Trophoblast cell (in vitro differentiated cells and primary cell): Measurements from ENCODE around the gene CLDN9.
"Not testable (repeated sequence)": the region's sequence is repeated elsewhere in the genome, so short reads cannot be mapped to it uniquely, and the experiment has no call there.

ENCODE experiments used
- DNase-seq, 2 donors: peaks; one replicate each; pipeline ENCODE4 v3.0.0-alpha.2; 2016
- H2AFZ ChIP-seq: 2 replicates; pipeline ENCODE4 v1.6.1; 2013; ENCODE audit warnings: low read length, moderate library complexity, mild to moderate bottlenecking; ENCODE audit not compliant: insufficient read depth, poor library complexity
- H2AK5ac ChIP-seq: 2 replicates; pipeline ENCODE4 v1.6.1; 2013; ENCODE audit warnings: mild to moderate bottlenecking, low read length
- H2BK120ac ChIP-seq: 2 replicates; pipeline ENCODE4 v1.6.1; 2013; ENCODE audit warnings: low read length, mild to moderate bottlenecking, moderate library complexity; ENCODE audit not compliant: insufficient read depth, poor library complexity
- H2BK12ac ChIP-seq: 2 replicates; pipeline ENCODE4 v1.6.1; 2013; ENCODE audit warnings: mild to moderate bottlenecking, low read length, moderate library complexity
- H2BK5ac ChIP-seq: 2 replicates; pipeline ENCODE4 v1.6.1; 2013; ENCODE audit warnings: low read length, low read depth, moderate library complexity, mild to moderate bottlenecking; ENCODE audit not compliant: poor library complexity
- H3K14ac ChIP-seq: 2 replicates; pipeline ENCODE4 v1.6.1; 2013; ENCODE audit warnings: mild to moderate bottlenecking, low read length
- H3K18ac ChIP-seq: 2 replicates; pipeline ENCODE4 v1.6.1; 2013; ENCODE audit warnings: mild to moderate bottlenecking, low read length
- H3K23ac ChIP-seq: 2 replicates; pipeline ENCODE4 v1.6.1; 2013; ENCODE audit warnings: low read length
- H3K27ac ChIP-seq: 2 replicates; pipeline ENCODE4 v1.5.1; 2013; ENCODE audit warnings: low read depth, mild to moderate bottlenecking, inconsistent platforms, low read length, moderate library complexity
- H3K27me3 ChIP-seq: 2 replicates; pipeline ENCODE4 v1.6.1; 2013; ENCODE audit warnings: inconsistent platforms, mild to moderate bottlenecking, low read length, moderate library complexity; ENCODE audit not compliant: insufficient read depth
- H3K36me3 ChIP-seq, 2 experiments: 1 replicate in 1 of 2; 2 replicates in 1 of 2; pipeline ENCODE4 v1.6.1; 2013; ENCODE audit warnings: low read length in 2 of 2, mild to moderate bottlenecking in 2 of 2, moderate library complexity in 1 of 2; ENCODE audit not compliant: insufficient read depth in 2 of 2, control insufficient read depth in 1 of 2
- H3K4ac ChIP-seq: 2 replicates; pipeline ENCODE4 v1.6.1; 2013; ENCODE audit warnings: low read depth, mild to moderate bottlenecking, low read length, moderate library complexity
- H3K4me1 ChIP-seq, 2 experiments: 1 replicate in 1 of 2; 2 replicates in 1 of 2; pipeline ENCODE4 v1.6.1; 2013; ENCODE audit warnings: low read length in 2 of 2, mild to moderate bottlenecking in 2 of 2, moderate library complexity in 1 of 2; ENCODE audit not compliant: insufficient read depth in 2 of 2, control insufficient read depth in 1 of 2
- H3K4me2 ChIP-seq: 2 replicates; pipeline ENCODE4 v1.6.1; 2013; ENCODE audit warnings: inconsistent platforms, mild to moderate bottlenecking, low read length, moderate library complexity
- H3K4me3 ChIP-seq: 2 replicates; pipeline ENCODE4 v1.5.1; 2013; ENCODE audit warnings: mild to moderate bottlenecking, low read depth, low read length, inconsistent platforms
- H3K79me1 ChIP-seq: one replicate; pipeline ENCODE4 v1.6.1; 2013; ENCODE audit warnings: low read length
- H3K79me2 ChIP-seq: 2 replicates; pipeline ENCODE4 v1.6.1; 2013; ENCODE audit warnings: low read length, mild to moderate bottlenecking; ENCODE audit not compliant: control insufficient read depth, insufficient read depth, poor library complexity
- H3K9ac ChIP-seq: 2 replicates; pipeline ENCODE4 v1.6.1; 2013; ENCODE audit warnings: mild to moderate bottlenecking, low read length
- H3K9me3 ChIP-seq: 2 replicates; pipeline ENCODE4 v1.6.1; 2013; ENCODE audit warnings: low read depth, mild to moderate bottlenecking, control low read depth, inconsistent platforms, low read length; ENCODE audit not compliant: insufficient read depth
- H4K12ac ChIP-seq: 2 replicates; pipeline ENCODE4 v1.6.1; 2013; ENCODE audit warnings: low read depth, mild to moderate bottlenecking, low read length, moderate library complexity
- H4K8ac ChIP-seq: 2 replicates; pipeline ENCODE4 v1.6.1; 2013; ENCODE audit warnings: low read depth, mild to moderate bottlenecking, low read length, moderate library complexity
- H4K91ac ChIP-seq: one replicate; pipeline ENCODE4 v1.6.1; 2013; ENCODE audit warnings: low read depth, mild to moderate bottlenecking, low read length, moderate library complexity
- WGBS: extraction: QIAGEN DNeasy Blood & Tissue Kit; methylation state at CpG from one replicate; pipeline ENCODE4 v1.1.7; 2013; ENCODE audit warnings: missing lambda C conversion rate; ENCODE audit not compliant: insufficient read length, insufficient coverage; ENCODE audit errors: extremely low coverage; 5-methylcytosine and 5-hydroxymethylcytosine counted together

The CLDN9 gene

DNA sequence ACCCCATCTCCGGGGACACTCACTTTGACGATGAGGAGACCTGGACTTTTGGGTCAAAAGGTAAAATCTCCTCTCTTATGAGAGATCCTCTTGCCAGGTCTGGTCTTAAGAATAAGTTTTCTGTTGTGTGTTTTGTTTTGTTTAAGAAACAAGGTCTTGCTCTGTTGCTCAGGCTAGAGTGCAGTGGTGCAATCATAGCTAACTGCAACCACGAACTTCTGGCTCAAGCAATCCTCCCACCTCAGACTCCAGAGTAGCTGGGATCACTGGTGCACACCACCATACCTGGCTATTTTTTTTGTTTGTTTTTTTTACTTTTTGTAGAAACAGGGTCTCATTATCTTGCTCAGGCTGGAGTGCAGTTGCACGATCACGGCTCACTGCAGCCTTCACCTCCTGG lies 37.8 kb downstream of the CLDN9 start:
- Histone ChIP-seq H3K4ac (no peak overlapping the region), H4K12ac (no peak overlapping the region), H3K36me3 (peaks cover 2 to 7% of the 10 kb centered on the region in 2 experiments), H3K79me1 (no peaks in the 10 kb centered on the region), H3K18ac (no peak overlapping the region), H3K4me3 (no peak overlapping the region), H3K27me3 (peaks cover 26% of the 10 kb centered on the region), H2BK5ac (no peak overlapping the region), H3K14ac (no peak overlapping the region), H2AFZ (no peak overlapping the region), H2AK5ac (no peak overlapping the region), H2BK120ac (no peak overlapping the region), H3K27ac (no peak overlapping the region), H4K8ac (no peak overlapping the region), H3K4me2 (no peak overlapping the region), H3K9ac (no peak overlapping the region), H3K23ac (no peak overlapping the region), H3K79me2 (no peaks in the 10 kb centered on the region), H4K91ac (no peak overlapping the region), H2BK12ac (no peak overlapping the region), H3K9me3 (no peaks in the 10 kb centered on the region), H3K4me1 (peaks cover 4 to 9% of the 10 kb centered on the region in 2 experiments)
- no peak for DNase-seq
- no CpG with 5 or more reads among the region's 5 CpGs for WGBS

- no peaks in the 10 kb centered on the region for H3K79me1 ChIP-seq
- peaks cover 21% of the 10 kb centered on the region for H3K27me3 ChIP-seq
- H3K9me3 ChIP-seq: no peaks in the 10 kb centered on the region
- no peaks in the 10 kb centered on the region for H3K79me2 ChIP-seq
- H3K9ac ChIP-seq: no peak overlapping the region
- H3K4me3 ChIP-seq: no peak overlapping the region
- H2AK5ac ChIP-seq: no peak overlapping the region
- H3K4ac ChIP-seq: no peak overlapping the region
- no peak overlapping the region for H4K12ac ChIP-seq
- H3K27ac ChIP-seq: no peak overlapping the region
- H3K4me2 ChIP-seq: no peak overlapping the region
- H4K91ac ChIP-seq: no peak overlapping the region
- no peak overlapping the region for H2BK120ac ChIP-seq
- no peak overlapping the region for H3K14ac ChIP-seq
- H4K8ac ChIP-seq: no peak overlapping the region
- no peak overlapping the region for H2AFZ ChIP-seq
- H3K4me1 ChIP-seq: peaks cover 1 to 5% of the 10 kb centered on the region in 2 experiments
- DNase-seq: no peak
- H3K36me3 ChIP-seq: peaks cover 2 to 7% of the 10 kb centered on the region in 2 experiments
- no peak overlapping the region for H3K18ac ChIP-seq
- 100% methylated on average over 2 of the region's 4 CpGs for WGBS
- H2BK5ac ChIP-seq: no peak overlapping the region
- H3K23ac ChIP-seq: no peak overlapping the region
- H2BK12ac ChIP-seq: no peak overlapping the region
These were observed 38.3 kb downstream of the CLDN9 start for GRCh38 chr16:3051009-3051408.

DNA sequence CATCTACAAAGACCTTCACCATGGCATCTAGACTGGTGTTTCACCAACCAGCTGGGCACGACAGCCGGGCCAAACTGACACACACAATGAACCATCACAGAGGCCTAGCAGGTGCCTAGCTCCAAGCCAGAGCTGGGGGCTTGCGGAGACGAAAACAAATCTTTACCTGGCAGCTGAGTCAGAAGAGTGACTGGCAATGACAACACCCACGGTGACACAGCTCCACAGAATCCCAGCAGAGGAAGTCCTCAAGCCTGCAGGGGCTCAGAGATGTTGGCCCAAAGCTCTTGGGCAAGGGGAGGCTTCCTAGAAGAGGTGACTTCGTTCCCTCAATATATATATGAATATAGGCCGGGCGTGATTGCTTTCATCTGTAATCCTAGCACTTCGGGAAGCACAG lies 38.8 kb downstream of the CLDN9 start:
- Histone ChIP-seq H3K27ac (no peak overlapping the region), H3K4me3 (no peak overlapping the region), H3K9ac (no peak overlapping the region), H4K91ac (no peak overlapping the region), H3K79me1 (no peaks in the 10 kb centered on the region), H3K27me3 (peaks cover 16% of the 10 kb centered on the region), H3K79me2 (no peaks in the 10 kb centered on the region), H2AK5ac (no peak overlapping the region), H2BK120ac (no peak overlapping the region), H3K4ac (no peak overlapping the region), H3K4me1 (peaks cover 0 to 1% of the 10 kb centered on the region in 2 experiments), H3K9me3 (no peaks in the 10 kb centered on the region), H2AFZ (no peak overlapping the region), H3K23ac (no peak overlapping the region), H3K36me3 (peaks cover 2 to 7% of the 10 kb centered on the region in 2 experiments), H3K4me2 (no peak overlapping the region), H4K8ac (no peak overlapping the region), H3K14ac (no peak overlapping the region), H2BK5ac (no peak overlapping the region), H4K12ac (no peak overlapping the region), H2BK12ac (no peak overlapping the region), H3K18ac (no peak overlapping the region)
- no peak for DNase-seq
- WGBS: no CpG with 5 or more reads among the region's 9 CpGs

DNA sequence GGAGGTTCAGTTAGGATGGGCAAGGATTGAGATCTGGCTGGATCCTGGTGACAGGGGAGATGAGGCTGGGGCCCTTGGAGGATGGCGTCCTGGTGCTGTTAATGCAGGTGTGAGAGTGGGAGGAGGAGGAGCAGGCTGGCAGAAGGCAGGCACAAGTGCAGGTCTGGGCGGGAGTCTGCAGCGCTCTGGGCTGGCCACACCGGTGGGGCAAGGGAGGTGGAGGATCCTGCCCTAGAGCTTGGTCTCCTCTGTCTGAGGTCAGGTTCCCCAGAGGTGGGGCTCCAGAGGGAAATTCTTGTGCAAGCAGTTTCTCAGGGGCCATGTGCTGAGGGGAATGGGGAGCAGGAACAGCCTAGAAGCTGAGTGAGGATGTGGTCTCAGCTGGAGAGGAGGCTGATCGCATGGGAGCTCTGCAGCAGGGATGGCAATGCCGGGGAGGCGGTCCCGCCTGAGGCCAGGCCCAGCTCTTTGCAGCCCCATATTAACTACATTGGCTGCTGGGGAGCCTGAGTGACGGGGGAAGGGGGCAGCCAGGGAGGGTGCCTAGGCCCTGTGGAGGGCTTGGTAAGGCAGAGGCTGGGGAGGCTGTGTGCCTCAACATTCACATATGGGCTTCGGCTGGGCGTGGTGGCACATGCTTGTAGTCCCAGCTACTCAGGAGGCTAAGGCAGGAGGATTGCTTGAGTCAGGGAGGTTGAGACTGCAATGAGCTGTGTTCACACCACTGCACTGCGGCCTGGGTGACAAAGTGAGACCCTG lies 40.0 kb downstream of the CLDN9 start:
- not testable (repeated sequence) for H3K4me2 ChIP-seq, H3K27ac ChIP-seq, H3K79me2 ChIP-seq, H3K9ac ChIP-seq, H4K91ac ChIP-seq, H4K8ac ChIP-seq, H3K79me1 ChIP-seq, H3K14ac ChIP-seq, H4K12ac ChIP-seq, H2AK5ac ChIP-seq, H2BK12ac ChIP-seq, H3K27me3 ChIP-seq, H2BK120ac ChIP-seq, H3K9me3 ChIP-seq, H3K4me3 ChIP-seq, H3K36me3 ChIP-seq, H3K4ac ChIP-seq, H3K18ac ChIP-seq, H2BK5ac ChIP-seq, H3K4me1 ChIP-seq, H2AFZ ChIP-seq, DNase-seq, H3K23ac ChIP-seq
- no CpG with 5 or more reads among the region's 12 CpGs for WGBS
